Trophoblast cell (in vitro differentiated cells and primary cell): ENCODE data around the gene TNS1.
"Not testable (repeated sequence)": the region's sequence is repeated elsewhere in the genome, so short reads cannot be mapped to it uniquely, and the experiment has no call there.

Experiments used
- DNase-seq, 2 donors: peaks; one replicate each; pipeline ENCODE4 v3.0.0-alpha.2; 2016
- H2AFZ ChIP-seq: 2 replicates; pipeline ENCODE4 v1.6.1; 2013; ENCODE audit warnings: low read length, moderate library complexity, mild to moderate bottlenecking; ENCODE audit not compliant: insufficient read depth, poor library complexity
- H2AK5ac ChIP-seq: 2 replicates; pipeline ENCODE4 v1.6.1; 2013; ENCODE audit warnings: mild to moderate bottlenecking, low read length
- H2BK120ac ChIP-seq: 2 replicates; pipeline ENCODE4 v1.6.1; 2013; ENCODE audit warnings: low read length, mild to moderate bottlenecking, moderate library complexity; ENCODE audit not compliant: insufficient read depth, poor library complexity
- H2BK12ac ChIP-seq: 2 replicates; pipeline ENCODE4 v1.6.1; 2013; ENCODE audit warnings: mild to moderate bottlenecking, low read length, moderate library complexity
- H2BK5ac ChIP-seq: 2 replicates; pipeline ENCODE4 v1.6.1; 2013; ENCODE audit warnings: low read length, low read depth, moderate library complexity, mild to moderate bottlenecking; ENCODE audit not compliant: poor library complexity
- H3K14ac ChIP-seq: 2 replicates; pipeline ENCODE4 v1.6.1; 2013; ENCODE audit warnings: mild to moderate bottlenecking, low read length
- H3K18ac ChIP-seq: 2 replicates; pipeline ENCODE4 v1.6.1; 2013; ENCODE audit warnings: mild to moderate bottlenecking, low read length
- H3K23ac ChIP-seq: 2 replicates; pipeline ENCODE4 v1.6.1; 2013; ENCODE audit warnings: low read length
- H3K27ac ChIP-seq: 2 replicates; pipeline ENCODE4 v1.5.1; 2013; ENCODE audit warnings: low read depth, mild to moderate bottlenecking, inconsistent platforms, low read length, moderate library complexity
- H3K27me3 ChIP-seq: 2 replicates; pipeline ENCODE4 v1.6.1; 2013; ENCODE audit warnings: inconsistent platforms, mild to moderate bottlenecking, low read length, moderate library complexity; ENCODE audit not compliant: insufficient read depth
- H3K36me3 ChIP-seq, 2 experiments: 1 replicate in 1 of 2; 2 replicates in 1 of 2; pipeline ENCODE4 v1.6.1; 2013; ENCODE audit warnings: low read length in 2 of 2, mild to moderate bottlenecking in 2 of 2, moderate library complexity in 1 of 2; ENCODE audit not compliant: insufficient read depth in 2 of 2, control insufficient read depth in 1 of 2
- H3K4ac ChIP-seq: 2 replicates; pipeline ENCODE4 v1.6.1; 2013; ENCODE audit warnings: low read depth, mild to moderate bottlenecking, low read length, moderate library complexity
- H3K4me1 ChIP-seq, 2 experiments: 1 replicate in 1 of 2; 2 replicates in 1 of 2; pipeline ENCODE4 v1.6.1; 2013; ENCODE audit warnings: low read length in 2 of 2, mild to moderate bottlenecking in 2 of 2, moderate library complexity in 1 of 2; ENCODE audit not compliant: insufficient read depth in 2 of 2, control insufficient read depth in 1 of 2
- H3K4me2 ChIP-seq: 2 replicates; pipeline ENCODE4 v1.6.1; 2013; ENCODE audit warnings: inconsistent platforms, mild to moderate bottlenecking, low read length, moderate library complexity
- H3K4me3 ChIP-seq: 2 replicates; pipeline ENCODE4 v1.5.1; 2013; ENCODE audit warnings: mild to moderate bottlenecking, low read depth, low read length, inconsistent platforms
- H3K79me1 ChIP-seq: one replicate; pipeline ENCODE4 v1.6.1; 2013; ENCODE audit warnings: low read length
- H3K79me2 ChIP-seq: 2 replicates; pipeline ENCODE4 v1.6.1; 2013; ENCODE audit warnings: low read length, mild to moderate bottlenecking; ENCODE audit not compliant: control insufficient read depth, insufficient read depth, poor library complexity
- H3K9ac ChIP-seq: 2 replicates; pipeline ENCODE4 v1.6.1; 2013; ENCODE audit warnings: mild to moderate bottlenecking, low read length
- H3K9me3 ChIP-seq: 2 replicates; pipeline ENCODE4 v1.6.1; 2013; ENCODE audit warnings: low read depth, mild to moderate bottlenecking, control low read depth, inconsistent platforms, low read length; ENCODE audit not compliant: insufficient read depth
- H4K12ac ChIP-seq: 2 replicates; pipeline ENCODE4 v1.6.1; 2013; ENCODE audit warnings: low read depth, mild to moderate bottlenecking, low read length, moderate library complexity
- H4K8ac ChIP-seq: 2 replicates; pipeline ENCODE4 v1.6.1; 2013; ENCODE audit warnings: low read depth, mild to moderate bottlenecking, low read length, moderate library complexity
- H4K91ac ChIP-seq: one replicate; pipeline ENCODE4 v1.6.1; 2013; ENCODE audit warnings: low read depth, mild to moderate bottlenecking, low read length, moderate library complexity
- WGBS: extraction: QIAGEN DNeasy Blood & Tissue Kit; methylation state at CpG from one replicate; pipeline ENCODE4 v1.1.7; 2013; ENCODE audit warnings: missing lambda C conversion rate; ENCODE audit not compliant: insufficient read length, insufficient coverage; ENCODE audit errors: extremely low coverage; 5-methylcytosine and 5-hydroxymethylcytosine counted together

Gene TNS1

DNA sequence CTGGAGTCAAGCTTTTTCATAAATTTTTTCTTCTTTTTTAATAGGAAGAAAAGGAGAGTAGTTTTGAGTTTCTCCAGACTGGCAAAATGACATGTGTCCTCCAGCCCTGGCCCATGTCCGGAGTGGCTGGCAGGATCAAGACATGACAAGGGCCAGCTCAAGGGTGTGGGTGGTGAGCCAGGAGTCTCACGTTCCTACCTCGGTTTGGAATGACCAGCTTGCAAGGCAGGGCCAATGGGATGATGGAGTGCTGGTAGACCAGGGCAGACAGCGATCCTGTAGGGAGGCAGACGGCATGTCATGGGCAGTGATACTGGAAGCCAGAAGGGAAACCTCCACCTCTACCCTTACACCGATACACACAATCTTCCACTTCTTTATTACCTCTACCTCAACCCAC is 190.6 kb downstream of the TNS1 start:
- WGBS, result no CpG with 5 or more reads among the region's 6 CpGs
- H3K36me3 ChIP-seq, result no peaks in the 10 kb centered on the region
- no peak overlapping the region for H3K18ac ChIP-seq

GRCh38 chr2:217810260-217810659 is 192.5 kb downstream of the TNS1 start:
- Histone ChIP-seq H3K4me1 (no peaks in the 10 kb centered on the region), H3K4me3 (no peak overlapping the region), H4K8ac (no peak overlapping the region), H2BK12ac (no peak overlapping the region), H3K27ac (no peak overlapping the region), H2AFZ (no peak overlapping the region), H3K23ac (no peak overlapping the region), H3K9me3 (no peaks in the 10 kb centered on the region), H2BK120ac (no peak overlapping the region), H2BK5ac (no peak overlapping the region), H4K12ac (no peak overlapping the region), H3K79me2 (no peaks in the 10 kb centered on the region), H3K18ac (no peak overlapping the region), H2AK5ac (no peak overlapping the region), H3K4me2 (no peak overlapping the region), H3K4ac (no peak overlapping the region), H3K36me3 (no peaks in the 10 kb centered on the region), H4K91ac (no peak overlapping the region), H3K27me3 (no peaks in the 10 kb centered on the region), H3K9ac (no peak overlapping the region), H3K79me1 (no peaks in the 10 kb centered on the region), H3K14ac (no peak overlapping the region)
- no CpG with 5 or more reads among the region's 7 CpGs for whole genome bisulfite sequencing
- no peak for DNase-seq

More for the DNA sequence above, 190.6 kb downstream of the TNS1 start:
- H2BK5ac ChIP-seq, result no peak overlapping the region
- peaks cover 8 to 10% of the 10 kb centered on the region in 2 experiments for H3K4me1 ChIP-seq
- no peaks in the 10 kb centered on the region for H3K27me3 ChIP-seq
- H3K4me2 ChIP-seq, result no peak overlapping the region
- no peak overlapping the region for H2BK120ac ChIP-seq
- H2AK5ac ChIP-seq, result no peak overlapping the region
- H3K27ac ChIP-seq, result no peak overlapping the region
- H4K8ac ChIP-seq, result no peak overlapping the region
- H3K9me3 ChIP-seq, result no peaks in the 10 kb centered on the region
- no peak overlapping the region for H3K23ac ChIP-seq
- H3K14ac ChIP-seq, result no peak overlapping the region
- H3K4me3 ChIP-seq, result no peak overlapping the region
- H4K91ac ChIP-seq, result no peak overlapping the region
- H2AFZ ChIP-seq, result no peak overlapping the region
- H4K12ac ChIP-seq, result no peak overlapping the region
- no peak for DNase-seq
- no peak overlapping the region for H3K9ac ChIP-seq
- no peaks in the 10 kb centered on the region for H3K79me2 ChIP-seq
- H3K79me1 ChIP-seq, result no peaks in the 10 kb centered on the region
- H2BK12ac ChIP-seq, result no peak overlapping the region
- no peak overlapping the region for H3K4ac ChIP-seq

- H2AFZ ChIP-seq, result no peak overlapping the region
- no peak overlapping the region for H3K14ac ChIP-seq
- H2BK120ac ChIP-seq, result no peak overlapping the region
- no peak overlapping the region for H3K9ac ChIP-seq
- H3K27me3 ChIP-seq, result no peaks in the 10 kb centered on the region
- no peaks in the 10 kb centered on the region for H3K36me3 ChIP-seq
- no peak overlapping the region for H3K4ac ChIP-seq
- H4K12ac ChIP-seq, result no peak overlapping the region
- no peak overlapping the region for H2BK12ac ChIP-seq
- H3K79me2 ChIP-seq, result no peaks in the 10 kb centered on the region
- no peak overlapping the region for H3K27ac ChIP-seq
- no peak overlapping the region for H2BK5ac ChIP-seq
- no peak overlapping the region for H3K4me3 ChIP-seq
- no peak overlapping the region for H2AK5ac ChIP-seq
- H3K23ac ChIP-seq, result no peak overlapping the region
- DNase-seq, result no peak
- no peak overlapping the region for H3K18ac ChIP-seq
- H3K9me3 ChIP-seq, result no peaks in the 10 kb centered on the region
- no peaks in the 10 kb centered on the region for H3K79me1 ChIP-seq
- H4K8ac ChIP-seq, result no peak overlapping the region
- no CpG with 5 or more reads among the region's 7 CpGs for WGBS
- no peak overlapping the region for H4K91ac ChIP-seq
- H3K4me1 ChIP-seq, result no peaks in the 10 kb centered on the region
- no peak overlapping the region for H3K4me2 ChIP-seq
Observed at GRCh38 chr2:217809736-217810135, 193.1 kb downstream of the TNS1 start.

- H3K79me1 ChIP-seq, H3K4me2 ChIP-seq, H3K36me3 ChIP-seq, H3K23ac ChIP-seq, H2AK5ac ChIP-seq, H3K4me1 ChIP-seq, H3K79me2 ChIP-seq, H3K9ac ChIP-seq, H4K91ac ChIP-seq, H2BK120ac ChIP-seq, DNase-seq, H4K8ac ChIP-seq, H4K12ac ChIP-seq, H3K4ac ChIP-seq, H2BK12ac ChIP-seq, H3K27ac ChIP-seq, H3K9me3 ChIP-seq, H2AFZ ChIP-seq, H3K18ac ChIP-seq, H3K27me3 ChIP-seq, H3K4me3 ChIP-seq, H2BK5ac ChIP-seq, H3K14ac ChIP-seq: not testable (repeated sequence)
- 100% methylated on average over 1 of the region's 3 CpGs for WGBS
Observed at GRCh38 chr2:217808967-217809366, 193.8 kb downstream of the TNS1 start.
